HCEC 1CT (cell line): ENCODE data around the gene ODAD4.

Source experiments
- DNase-seq: peaks from one replicate; pipeline ENCODE4 v3.0.0-alpha.2; 2017

ODAD4 gene

DNA sequence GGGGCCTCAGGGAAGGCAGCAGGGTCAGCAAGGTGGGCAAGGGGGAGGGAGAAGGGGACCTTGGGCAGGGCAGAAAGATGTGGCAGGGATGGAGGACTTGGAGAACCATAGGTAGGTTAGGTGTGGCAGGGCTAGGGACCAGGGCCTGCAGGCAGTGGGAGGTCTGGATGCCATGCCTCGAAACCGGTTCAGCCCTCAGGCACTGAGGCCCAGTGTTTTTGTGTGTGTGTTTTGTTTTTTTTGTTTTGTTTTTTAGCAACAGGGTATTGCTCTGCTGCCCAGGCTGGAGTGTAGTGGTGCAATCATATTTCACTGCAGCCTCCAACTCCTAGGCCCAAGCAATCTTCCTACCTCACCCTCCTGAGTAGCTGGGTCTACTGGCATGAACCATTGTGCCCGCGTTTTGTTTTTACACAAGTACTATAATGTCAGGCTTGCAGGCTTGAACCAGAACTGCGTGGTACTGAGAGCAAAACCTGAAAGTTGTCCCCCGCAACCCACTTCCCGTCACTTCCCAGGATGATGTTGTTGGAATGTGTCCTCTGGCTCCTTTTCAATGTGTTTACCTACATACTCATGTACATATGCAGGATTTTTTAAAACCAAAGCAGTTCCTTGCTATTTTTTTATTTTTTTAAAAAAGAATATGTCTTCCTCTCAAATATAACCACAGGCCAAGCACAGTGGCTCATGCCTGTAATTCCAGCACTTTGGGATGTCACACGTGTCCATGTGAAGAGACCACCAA, 12.4 kb downstream of the ODAD4 start:
- DNase-seq = no peak

DNA sequence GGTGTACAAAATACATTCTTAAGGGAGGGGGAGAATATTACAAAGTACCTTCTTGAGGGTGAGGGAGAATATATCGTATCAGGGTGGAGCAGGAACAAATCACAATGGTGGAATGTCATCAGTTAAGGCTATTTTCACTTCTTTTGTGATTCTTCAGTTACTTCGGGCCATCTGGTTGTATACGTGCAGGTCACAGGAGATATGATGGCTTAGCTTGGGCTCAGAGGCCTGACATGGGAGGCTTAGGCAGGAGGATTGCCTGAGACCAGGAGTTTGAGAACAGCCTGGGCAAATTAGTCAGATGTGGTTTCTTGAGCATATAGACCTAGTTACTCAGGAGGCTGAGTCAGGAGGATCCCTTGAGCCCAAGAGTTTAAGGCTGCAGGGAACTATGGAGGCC, 13.1 kb downstream of the ODAD4 start:
- no peak for DNase-seq

DNA sequence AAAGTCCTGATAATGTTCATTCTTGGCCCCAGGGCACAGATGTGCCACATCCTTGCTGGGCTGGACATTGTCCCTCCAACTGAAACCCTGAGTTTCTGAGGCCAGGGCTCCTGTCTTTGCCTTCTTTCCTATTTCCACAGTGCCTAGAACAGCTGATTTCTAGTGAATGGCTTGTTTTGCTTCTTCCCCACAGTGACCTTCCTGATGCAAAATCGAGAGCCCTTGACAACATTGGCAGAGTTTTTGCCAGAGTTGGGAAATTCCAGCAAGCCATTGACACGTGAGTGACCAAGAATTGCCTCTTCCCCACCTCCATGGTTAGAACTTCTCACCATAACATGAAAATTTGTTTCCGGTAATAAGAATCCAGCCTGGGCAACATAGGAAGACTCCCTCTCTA, 14.5 kb downstream of the ODAD4 start:
- DNase-seq = no peak

- no peak for DNase-seq
Observed at GRCh38 chr17:41948762-41949460, 18.5 kb downstream of the ODAD4 start.

DNA sequence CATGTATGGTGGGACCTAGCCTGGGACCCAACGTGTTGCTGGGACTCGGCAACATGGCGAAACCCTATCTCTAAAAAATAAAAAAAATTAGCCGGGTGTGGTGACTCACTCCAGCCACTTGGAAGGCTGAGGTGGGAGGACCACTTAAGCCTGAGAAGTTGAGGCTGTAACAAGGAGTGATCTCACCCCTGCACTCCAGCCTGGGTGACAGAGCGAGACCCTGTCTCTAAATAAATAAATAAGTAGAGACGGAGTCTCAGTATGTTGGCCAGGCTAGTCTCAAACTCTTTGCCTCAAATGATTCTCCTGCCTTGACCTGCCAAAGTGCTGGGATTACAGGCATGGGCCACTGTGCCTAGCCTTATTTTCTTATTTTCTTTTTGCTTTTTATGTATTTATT, 26.1 kb downstream of the ODAD4 start:
- no peak for DNase-seq

- peak; percentile 28 for DNase-seq
Observed at GRCh38 chr17:41957031-41957868, 26.8 kb downstream of the ODAD4 start.

DNA sequence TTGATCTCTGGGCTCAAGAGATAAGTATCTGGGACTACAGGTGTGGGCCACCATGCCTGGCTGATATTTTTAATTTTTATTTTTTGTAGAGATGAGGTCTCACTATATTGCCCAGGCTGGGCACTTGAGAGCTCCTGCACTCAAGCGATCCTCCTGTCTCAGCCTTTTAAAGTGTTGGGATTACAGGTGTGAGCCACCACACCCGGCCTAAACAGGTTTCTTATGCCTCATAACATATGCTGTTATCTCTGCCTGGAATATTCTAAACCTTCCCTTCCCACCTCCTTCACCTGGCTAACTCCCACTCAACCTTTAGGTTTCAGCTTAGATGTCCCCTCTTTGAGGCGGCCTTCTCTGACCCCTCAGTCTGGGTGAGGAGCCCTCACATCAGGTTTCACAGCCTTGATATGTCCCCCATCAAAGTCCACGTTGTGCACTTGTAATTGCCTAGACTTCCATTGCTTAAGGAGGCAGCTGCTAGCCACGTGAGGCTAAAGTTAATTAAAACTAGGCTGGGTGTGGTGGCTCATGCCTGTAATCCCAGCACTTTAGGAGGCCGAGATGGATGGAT, 27.5 kb downstream of the ODAD4 start:
- no peak for DNase-seq

GRCh38 chr17:41959030-41959335, 28.6 kb downstream of the ODAD4 start:
- DNase-seq = no peak

- DNase-seq = peak; percentile 49
Observed at GRCh38 chr17:41959336-41960095, 29.1 kb downstream of the ODAD4 start.

DNA sequence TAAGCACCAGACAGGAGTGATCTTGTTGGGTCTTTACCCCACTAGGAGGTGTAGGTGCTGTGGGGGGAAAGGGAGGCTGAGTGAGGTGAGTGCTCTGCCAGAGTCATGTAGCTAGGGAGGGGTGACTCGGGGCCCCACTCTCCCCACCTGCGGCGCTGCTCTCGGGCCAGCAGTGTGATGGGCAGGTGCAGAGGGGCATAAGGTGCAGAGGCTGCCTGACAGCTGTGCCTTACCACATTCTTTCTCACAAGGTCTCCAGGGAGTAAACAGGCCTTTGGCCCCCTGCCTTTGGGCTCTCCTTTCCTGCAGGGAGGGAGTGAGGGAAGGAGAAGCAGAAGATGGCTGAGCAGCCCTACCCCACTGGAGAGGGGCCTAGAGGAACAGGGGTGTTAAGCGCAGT, 31.7 kb downstream of the ODAD4 start:
- DNase-seq = no peak

- DNase-seq = peak; percentile 54
Observed at GRCh38 chr17:41962768-41963434, 32.5 kb downstream of the ODAD4 start.

DNA sequence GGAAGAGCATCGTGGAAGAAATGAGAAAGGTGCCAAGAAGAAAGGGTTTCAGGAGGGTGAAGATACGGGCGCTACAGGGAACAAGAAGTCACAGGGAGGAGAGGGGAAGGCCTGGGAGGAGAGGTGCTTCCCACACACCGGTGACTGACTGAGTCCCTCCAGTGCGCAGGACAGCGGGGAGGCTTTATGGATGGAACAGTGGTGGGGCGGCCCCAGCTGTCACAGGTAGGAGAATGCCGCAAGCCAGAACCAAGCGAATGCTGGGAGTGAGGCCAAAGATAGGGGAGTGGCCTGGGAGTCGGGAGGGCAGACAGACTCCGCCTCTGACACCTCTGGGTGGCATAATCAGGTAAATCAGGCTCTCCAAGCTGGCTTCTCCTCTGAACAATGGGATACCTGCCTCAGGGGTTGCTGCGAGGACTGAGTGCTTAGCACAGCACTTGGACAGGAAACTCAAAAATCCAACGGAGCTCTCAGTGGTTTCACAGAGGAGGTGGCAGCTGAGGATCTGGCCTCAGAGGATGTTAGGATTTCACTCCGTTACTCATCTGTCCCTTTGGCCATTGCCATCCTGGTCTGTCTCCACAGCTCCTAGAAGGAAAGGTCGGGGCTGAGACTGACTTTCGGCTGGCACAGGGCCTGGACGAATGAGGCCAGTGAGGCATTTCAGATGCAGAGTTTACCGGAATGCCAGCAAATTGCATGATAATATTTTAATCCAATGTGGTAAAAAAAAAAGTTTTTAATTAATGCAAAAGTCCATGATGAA, 35.5 kb downstream of the ODAD4 start:
- peak; percentile 23 for DNase-seq

DNA sequence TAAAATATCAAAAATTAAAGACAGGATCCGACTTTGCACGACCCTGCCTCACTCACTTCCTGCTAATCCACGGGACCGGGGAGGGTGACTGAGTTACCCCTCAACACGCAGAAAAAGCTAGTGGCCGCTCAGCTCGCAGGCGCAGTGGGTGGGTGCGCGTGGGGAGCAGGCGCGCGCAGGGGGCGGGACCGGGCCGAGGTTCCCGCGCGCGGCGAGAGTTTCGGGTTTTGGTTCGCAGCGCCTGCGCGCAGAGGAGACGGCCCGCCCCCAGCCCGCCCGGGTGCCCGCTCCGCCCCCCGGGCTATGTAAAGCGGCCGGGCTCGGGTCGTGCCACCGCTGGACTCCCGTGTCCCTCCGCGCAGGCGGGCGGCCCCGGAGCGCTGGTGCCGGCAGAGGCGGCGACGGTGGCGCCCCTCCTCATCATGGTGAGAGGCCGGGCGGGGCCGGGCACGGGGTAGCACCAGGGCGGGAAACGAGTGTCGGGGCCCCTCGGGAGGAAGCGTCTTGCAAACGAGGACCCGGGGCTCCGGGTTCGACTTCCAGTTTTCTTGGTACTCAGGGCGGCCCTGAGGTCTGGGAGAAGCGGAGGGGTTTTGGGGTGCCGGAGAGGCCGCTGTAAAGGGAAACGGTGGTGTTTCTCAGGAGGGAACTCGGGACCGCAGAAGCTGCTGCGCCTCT, 36.2 kb downstream of the ODAD4 start, which contains the start of gene CNP:
CNP (plus strand) TSS at position 333 of the 678 bp plus-strand sequence; CDS start at position 423, 90 bp downstream.
- peak; percentile 91 for DNase-seq

DNA sequence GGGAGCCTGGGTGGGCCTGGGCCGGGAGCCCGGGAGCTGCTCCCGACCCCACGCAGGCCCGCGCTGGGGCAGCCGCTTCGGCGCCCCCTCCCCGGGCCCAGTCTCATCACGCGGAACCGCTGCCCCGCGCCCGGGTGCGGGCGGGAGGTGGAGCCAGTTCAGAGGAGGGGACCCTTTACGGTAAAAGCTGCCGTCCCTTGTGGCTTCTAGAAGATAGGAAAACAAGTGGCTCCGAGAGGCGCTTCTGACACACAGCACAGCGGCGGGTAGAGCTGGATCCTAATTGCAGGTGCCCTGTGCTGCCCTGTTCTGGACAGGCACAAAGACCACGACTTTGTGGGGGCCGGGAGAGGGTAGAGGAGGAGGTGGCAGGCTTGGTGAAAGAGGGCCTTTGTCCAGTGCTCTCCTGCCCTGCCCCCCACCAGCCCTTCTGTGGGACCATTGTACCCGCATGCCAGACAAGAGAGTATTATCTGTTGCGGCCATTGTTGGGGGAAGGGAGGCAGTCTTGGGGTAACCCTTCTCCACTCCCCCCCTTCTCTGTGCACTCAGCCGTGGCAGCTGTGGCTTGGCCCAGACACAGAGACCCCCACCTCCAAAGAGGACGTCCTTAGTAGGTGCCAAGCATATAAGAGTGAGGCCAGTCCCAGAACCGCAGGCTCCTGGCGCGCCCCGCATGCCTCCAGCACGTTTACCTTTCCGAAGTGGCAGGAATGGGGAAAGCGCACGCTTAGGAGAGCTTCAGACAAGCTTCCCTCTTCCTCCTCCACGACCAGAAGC, 36.9 kb downstream of the ODAD4 start:
- peak; percentile 13 for DNase-seq

DNA sequence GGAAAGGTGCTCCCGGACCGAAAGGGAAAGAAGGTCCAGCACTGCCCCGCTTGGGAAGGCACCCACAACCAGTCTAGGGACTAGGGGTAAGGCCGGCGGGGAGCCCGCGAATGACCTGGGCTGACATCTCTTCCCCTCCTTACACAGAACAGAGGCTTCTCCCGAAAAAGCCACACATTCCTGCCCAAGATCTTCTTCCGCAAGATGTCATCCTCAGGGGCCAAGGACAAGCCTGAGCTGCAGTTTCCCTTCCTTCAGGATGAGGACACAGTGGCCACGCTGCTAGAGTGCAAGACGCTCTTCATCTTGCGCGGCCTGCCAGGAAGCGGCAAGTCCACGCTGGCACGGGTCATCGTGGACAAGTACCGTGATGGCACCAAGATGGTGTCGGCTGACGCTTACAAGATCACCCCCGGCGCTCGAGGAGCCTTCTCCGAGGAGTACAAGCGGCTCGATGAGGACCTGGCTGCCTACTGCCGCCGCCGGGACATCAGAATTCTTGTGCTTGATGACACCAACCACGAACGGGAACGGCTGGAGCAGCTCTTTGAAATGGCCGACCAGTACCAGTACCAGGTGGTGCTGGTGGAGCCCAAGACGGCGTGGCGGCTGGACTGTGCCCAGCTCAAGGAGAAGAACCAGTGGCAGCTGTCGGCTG, 37.6 kb downstream of the ODAD4 start:
- DNase-seq = no peak

- no peak for DNase-seq
Observed at GRCh38 chr17:41968676-41969075, 38.3 kb downstream of the ODAD4 start.

- no peak for DNase-seq
Observed at GRCh38 chr17:41970901-41971331, 40.5 kb downstream of the ODAD4 start.

GRCh38 chr17:41971721-41972523, 41.5 kb downstream of the ODAD4 start:
- no peak for DNase-seq
